Smooth muscle cell (in vitro differentiated cells): ENCODE measurements around the gene LIPE. TPM values are rescaled to one million over a fixed set of nuclear protein-coding genes. Genes with fewer than 3 reads are reported as not detected.

Source experiments
- DNase-seq: peaks from one replicate; lab custom pipeline; 2025; ENCODE audit not compliant: unreplicated experiment; lab: John Stamatoyannopoulos, UW
- H2AFZ ChIP-seq: fragments of 200-600 bp; sonication (generic); 2 replicates; pipeline ENCODE4 v1.6.0; 2016; ENCODE audit warnings: antibody characterized with exemption, low read depth, mild to moderate bottlenecking
- H3F3A ChIP-seq: fragments of 200-600 bp; sonication (generic); 2 replicates; pipeline ENCODE4 v1.6.0; 2017; ENCODE audit warnings: antibody characterized with exemption, low read depth
- H3K27ac ChIP-seq: fragments of 200-600 bp; sonication (generic); 2 replicates; pipeline ENCODE4 v1.5.1; 2016; ENCODE audit warnings: low read depth, mild to moderate bottlenecking
- H3K27me3 ChIP-seq: fragments of 200-600 bp; sonication (generic); 2 replicates; pipeline ENCODE4 v1.6.1; 2016; ENCODE audit warnings: low read depth, mild to moderate bottlenecking
- H3K36me3 ChIP-seq: fragments of 200-600 bp; sonication (generic); 2 replicates; pipeline ENCODE4 v1.5.1; 2016; ENCODE audit warnings: low read depth
- H3K4me1 ChIP-seq: fragments of 200-600 bp; sonication (generic); 2 replicates; pipeline ENCODE4 v1.5.1; 2016; ENCODE audit warnings: low read depth
- H3K4me2 ChIP-seq: fragments of 200-600 bp; sonication (generic); 2 replicates; pipeline ENCODE4 v1.6.0; 2016; ENCODE audit warnings: mild to moderate bottlenecking
- H3K4me3 ChIP-seq: fragments of 200-600 bp; sonication (generic); 2 replicates; pipeline ENCODE4 v1.5.1; 2016; ENCODE audit warnings: mild to moderate bottlenecking
- H3K79me2 ChIP-seq: fragments of 200-600 bp; sonication (generic); 2 replicates; pipeline ENCODE4 v1.6.0; 2016; ENCODE audit warnings: low read depth, mild to moderate bottlenecking
- H3K9ac ChIP-seq: fragments of 200-600 bp; sonication (generic); 2 replicates; pipeline ENCODE4 v1.6.0; 2016; ENCODE audit warnings: low read depth
- H3K9me3 ChIP-seq: fragments of 200-600 bp; sonication (generic); replicated peaks from 2 replicates; pipeline ENCODE4 v1.5.1; 2016; ENCODE audit warnings: low read depth
- H4K20me1 ChIP-seq: fragments of 200-600 bp; sonication (generic); 2 replicates; pipeline ENCODE4 v1.6.0; 2016; ENCODE audit warnings: low read depth
- CTCF ChIP-seq: fragments of 200-600 bp; sonication (generic); IDR thresholded peaks from 2 replicates; pipeline ENCODE4 v1.5.1; 2017; ENCODE audit warnings: borderline replicate concordance, mild to moderate bottlenecking, antibody characterized with exemption; ENCODE audit not compliant: insufficient read depth, poor library complexity, severe bottlenecking
- WGBS: methylation state at CpG from one replicate; pipeline ENCODE4 v1.1.7; 2016; ENCODE audit warnings: low lambda C conversion rate; 5-methylcytosine and 5-hydroxymethylcytosine counted together
- polyA plus RNA-seq: library from polyadenylated mRNA; unstranded; fragments of >200 nt; fragmentation: Nextera tagmentation; extraction: Ambion mirVana; gene quantifications from 2 replicates; pipeline ENCODE4 v1.2.1, GENCODE V29; 2016
- total RNA-seq: library from RNA; depleted of rRNA; stranded (reverse); fragments of >200 nt; gene quantifications from 2 replicates; pipeline ENCODE4 v1.2.3, GENCODE V29; 2014

The LIPE gene
- total and polyA plus RNA-seq, 2 experiments from 2014 or later: 8.4 to 9.2 TPM

DNA sequence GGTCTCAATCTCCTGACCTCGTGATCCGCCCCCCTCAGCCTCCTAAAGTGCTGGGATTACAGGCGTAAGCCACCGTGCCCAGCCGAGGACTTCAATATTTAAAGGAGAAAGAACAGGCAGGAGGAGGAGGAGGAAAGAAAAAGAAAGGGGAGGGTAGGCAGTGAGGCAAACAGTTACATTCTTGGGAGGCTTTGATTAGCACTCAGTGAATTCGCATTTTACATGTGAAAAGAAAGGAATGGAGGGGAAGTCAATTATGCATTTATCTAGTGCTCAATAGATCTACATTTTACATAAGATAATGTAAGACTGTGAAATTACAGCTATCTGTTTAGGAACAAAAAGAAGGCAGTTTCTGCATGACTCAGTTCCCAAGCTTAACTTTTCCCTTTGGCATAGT is 46.5 kb upstream of the LIPE start:
- H3K4me3 ChIP-seq: no peak overlapping the region
- H3K9me3 ChIP-seq: no peaks in the 10 kb centered on the region
- H3K27ac ChIP-seq: no peak overlapping the region
- no peaks in the 10 kb centered on the region for H3F3A ChIP-seq
- no peaks in the 10 kb centered on the region for H3K36me3 ChIP-seq
- no peaks in the 10 kb centered on the region for H3K79me2 ChIP-seq
- 7% methylated on average over 6 of the region's 6 CpGs for WGBS
- H3K4me1 ChIP-seq: peaks cover 13% of the 10 kb centered on the region
- no peak overlapping the region for H3K4me2 ChIP-seq
- H4K20me1 ChIP-seq: no peaks in the 10 kb centered on the region
- H2AFZ ChIP-seq: no peak overlapping the region
- TF ChIP-seq CTCF: no peak
- H3K9ac ChIP-seq: no peak overlapping the region
- DNase-seq: no peak
- H3K27me3 ChIP-seq: no peaks in the 10 kb centered on the region

- Histone ChIP-seq H3K36me3 (no peaks in the 10 kb centered on the region), H3K4me3 (no peak overlapping the region), H3K9me3 (no peaks in the 10 kb centered on the region), H3K27me3 (no peaks in the 10 kb centered on the region), H3K79me2 (no peaks in the 10 kb centered on the region), H2AFZ (no peak overlapping the region), H3F3A (peaks cover 2% of the 10 kb centered on the region), H4K20me1 (peaks cover under 1% of the 10 kb centered on the region), H3K9ac (no peak overlapping the region), H3K4me1 (peaks cover 13% of the 10 kb centered on the region), H3K27ac (no peak overlapping the region), H3K4me2 (no peak overlapping the region)
- no peak for DNase-seq
- WGBS: 90% methylated on average over 7 of the region's 7 CpGs
- TF ChIP-seq CTCF: no peak
Measured at GRCh38 chr19:42472402-42473147, 45.4 kb upstream of the LIPE start.

DNA sequence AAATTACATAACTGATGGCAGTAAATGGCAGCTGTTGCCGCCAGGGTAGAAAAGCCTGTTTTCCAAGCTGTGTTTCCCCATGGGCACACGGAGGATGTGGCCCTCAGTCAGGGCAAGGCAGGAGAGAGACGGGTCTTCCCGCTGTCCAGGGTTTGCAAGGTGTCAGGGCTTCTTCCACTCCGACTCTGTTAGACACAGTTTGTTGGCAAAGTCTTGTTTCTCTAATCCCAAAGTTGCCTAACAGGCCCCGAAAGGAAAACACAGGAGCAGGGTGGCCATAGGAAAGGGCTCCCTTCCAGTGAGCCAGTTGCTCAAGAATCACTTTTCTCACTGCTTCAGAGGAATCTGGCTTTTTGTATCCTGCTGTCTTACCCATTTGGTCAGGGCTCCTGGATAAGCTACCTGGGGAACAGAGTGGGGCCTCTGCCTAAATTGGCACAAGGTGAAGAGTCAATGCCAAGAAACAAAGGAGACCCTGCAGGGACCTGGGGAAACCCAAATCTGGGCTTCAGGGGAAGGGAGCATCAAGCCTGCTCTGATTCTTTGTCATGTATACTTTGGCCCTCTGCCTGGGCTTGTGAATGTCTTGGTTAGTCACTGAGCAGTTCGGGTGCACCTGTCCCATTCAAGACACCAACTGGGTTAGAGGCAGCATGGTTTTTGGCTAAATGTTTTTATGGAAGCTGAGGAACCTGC is 44.5 kb upstream of the LIPE start:
- no peak overlapping the region for H3K27ac ChIP-seq
- no peak for DNase-seq
- H3K4me3 ChIP-seq: no peak overlapping the region
- no peak overlapping the region for H2AFZ ChIP-seq
- no peaks in the 10 kb centered on the region for H3K27me3 ChIP-seq
- H3F3A ChIP-seq: peaks cover 11% of the 10 kb centered on the region
- H3K79me2 ChIP-seq: no peaks in the 10 kb centered on the region
- no peak for TF ChIP-seq CTCF
- H3K9ac ChIP-seq: no peak overlapping the region
- H3K4me1 ChIP-seq: peaks cover 15% of the 10 kb centered on the region
- 75% methylated on average over 7 of the region's 7 CpGs for WGBS
- peaks cover 8% of the 10 kb centered on the region for H4K20me1 ChIP-seq
- H3K4me2 ChIP-seq: no peak overlapping the region
- H3K36me3 ChIP-seq: no peaks in the 10 kb centered on the region
- H3K9me3 ChIP-seq: no peaks in the 10 kb centered on the region
